ENCODE results near the gene NID2.

The NID2 gene

DNA sequence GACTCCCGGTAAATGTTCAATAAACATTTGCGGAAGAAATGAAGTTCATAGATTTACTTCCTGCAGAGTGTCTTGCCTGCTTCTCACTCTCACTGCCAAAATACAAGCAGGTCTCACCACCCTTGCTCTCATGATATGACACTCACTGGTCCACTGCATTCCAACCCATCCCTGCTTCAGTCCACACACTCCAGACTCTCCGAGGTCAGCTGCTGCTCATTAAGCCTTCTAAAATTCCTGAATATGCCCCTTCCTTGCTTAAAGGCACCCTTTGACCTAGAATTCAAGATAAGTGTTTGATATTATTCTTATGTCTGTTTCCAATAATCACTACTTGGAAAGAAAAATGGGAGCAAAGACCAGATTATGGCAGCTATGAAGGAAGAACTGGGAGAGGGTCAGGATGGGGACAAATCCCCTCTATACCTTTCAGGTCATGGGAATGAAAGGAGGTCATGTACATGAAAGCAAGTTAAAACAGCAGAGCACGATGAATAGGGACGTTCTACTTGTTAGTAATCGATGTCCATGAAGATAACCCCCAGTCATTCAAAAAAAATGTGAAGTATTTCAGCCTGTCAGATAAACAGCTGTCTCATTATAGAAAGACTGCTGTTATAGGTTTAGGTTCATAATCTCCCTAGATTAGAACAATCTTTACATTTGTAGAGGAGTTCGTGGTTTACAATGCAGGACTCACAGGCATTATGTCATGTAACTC lies 10.5 kb upstream of the NID2 start:
- peak; percentile 16 for ATAC-seq
- TF ChIP-seq ZFP3 (CRISPR knock-in tag; IDR thresholded peaks at IDR 0.05) (no peak), OSR1 (CRISPR knock-in tag; IDR thresholded peaks at IDR 0.05) (no peak), GLIS3 (CRISPR knock-in tag; IDR thresholded peaks at IDR 0.05) (no peak), ZNF70 (CRISPR knock-in tag; IDR thresholded peaks at IDR 0.05) (no peak), RARB (CRISPR knock-in tag; IDR thresholded peaks at IDR 0.05) (no peak), ZC3H10 (CRISPR knock-in tag; IDR thresholded peaks at IDR 0.05) (no peak), ZFP30 (CRISPR knock-in tag; IDR thresholded peaks at IDR 0.05) (no peak), BACH2 (CRISPR knock-in tag; IDR thresholded peaks at IDR 0.05; ENCODE audit: borderline replicate concordance) (no peak), TSHZ2 (CRISPR knock-in tag; IDR thresholded peaks at IDR 0.05) (no peak), ZNF8 (CRISPR knock-in tag; IDR thresholded peaks at IDR 0.05) (no peak), PPARA (CRISPR knock-in tag; IDR thresholded peaks at IDR 0.05; ENCODE audit: borderline replicate concordance) (no peak), ARNTL (CRISPR knock-in tag; IDR thresholded peaks at IDR 0.05; ENCODE audit: borderline replicate concordance, low read depth) (no peak), TOX (CRISPR knock-in tag; IDR thresholded peaks at IDR 0.05; ENCODE audit: borderline replicate concordance) (no peak), ESRRG (CRISPR knock-in tag; IDR thresholded peaks at IDR 0.05) (no peak), CSRNP3 (CRISPR knock-in tag; IDR thresholded peaks at IDR 0.05) (no peak), TCF4 (CRISPR knock-in tag; IDR thresholded peaks at IDR 0.05; ENCODE audit: borderline replicate concordance) (no peak)
- TF ChIP-seq, protein P1, sequence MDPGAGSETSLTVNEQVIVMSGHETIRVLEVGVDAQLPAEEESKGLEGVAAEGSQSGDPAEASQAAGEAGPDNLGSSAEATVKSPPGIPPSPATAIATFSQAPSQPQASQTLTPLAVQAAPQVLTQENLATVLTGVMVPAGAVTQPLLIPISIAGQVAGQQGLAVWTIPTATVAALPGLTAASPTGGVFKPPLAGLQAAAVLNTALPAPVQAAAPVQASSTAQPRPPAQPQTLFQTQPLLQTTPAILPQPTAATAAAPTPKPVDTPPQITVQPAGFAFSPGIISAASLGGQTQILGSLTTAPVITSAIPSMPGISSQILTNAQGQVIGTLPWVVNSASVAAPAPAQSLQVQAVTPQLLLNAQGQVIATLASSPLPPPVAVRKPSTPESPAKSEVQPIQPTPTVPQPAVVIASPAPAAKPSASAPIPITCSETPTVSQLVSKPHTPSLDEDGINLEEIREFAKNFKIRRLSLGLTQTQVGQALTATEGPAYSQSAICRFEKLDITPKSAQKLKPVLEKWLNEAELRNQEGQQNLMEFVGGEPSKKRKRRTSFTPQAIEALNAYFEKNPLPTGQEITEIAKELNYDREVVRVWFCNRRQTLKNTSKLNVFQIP (CRISPR knock-in tag; IDR thresholded peaks at IDR 0.05; ENCODE audit: borderline replicate concordance, low read depth) = no peak

DNA sequence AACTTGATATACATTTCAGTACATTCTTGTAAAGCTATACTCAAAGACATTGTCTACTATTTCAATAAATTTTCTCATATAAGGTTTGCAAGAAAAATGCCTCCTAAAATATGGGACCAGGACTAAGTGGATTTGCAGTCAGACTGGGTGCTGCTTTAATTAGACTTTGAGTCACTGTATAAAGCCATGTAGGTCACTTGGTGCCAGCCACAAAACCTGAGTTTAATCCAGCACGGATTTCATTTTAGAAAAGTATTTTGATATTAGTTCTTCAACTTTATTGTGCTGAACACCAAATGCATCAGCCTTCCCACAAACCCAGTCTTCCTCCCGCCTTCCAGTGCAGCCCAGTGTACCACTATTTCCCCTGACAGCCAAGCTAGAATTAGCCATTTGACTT lies 9.9 kb upstream of the NID2 start:
- TF ChIP-seq, protein P1 (CRISPR knock-in tag; IDR thresholded peaks at IDR 0.05; ENCODE audit: borderline replicate concordance, low read depth) = no peak
- no peak for TF ChIP-seq TOX (CRISPR knock-in tag; IDR thresholded peaks at IDR 0.05; ENCODE audit: borderline replicate concordance)
- no peak for ATAC-seq

DNA sequence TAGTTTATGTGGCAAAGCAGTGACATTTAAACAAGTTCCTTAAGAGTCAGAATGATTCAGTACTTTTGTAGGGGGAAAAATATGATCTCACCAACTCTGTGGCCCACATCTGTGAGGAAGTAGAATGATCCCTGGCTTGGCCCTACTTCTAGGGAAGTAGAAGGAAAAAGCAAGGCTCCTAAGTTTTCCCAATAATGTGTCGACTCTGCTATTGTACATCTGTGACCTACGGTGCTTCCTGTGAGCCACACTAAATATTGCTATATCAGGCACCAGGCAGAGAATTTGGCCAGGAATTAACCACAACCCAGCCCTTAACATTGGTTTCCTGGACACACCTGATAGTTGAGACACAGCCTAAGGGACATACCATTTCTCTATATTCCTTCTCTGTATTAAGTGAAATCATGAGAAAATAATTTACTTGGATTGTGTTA lies 9.3 kb upstream of the NID2 start:
- TF ChIP-seq ZFP3 (CRISPR knock-in tag; IDR thresholded peaks at IDR 0.05) = no peak
- no peak for TF ChIP-seq ZNF8 (CRISPR knock-in tag; IDR thresholded peaks at IDR 0.05)
- no peak for TF ChIP-seq BACH2 (CRISPR knock-in tag; IDR thresholded peaks at IDR 0.05; ENCODE audit: borderline replicate concordance)
- TF ChIP-seq CSRNP3 (CRISPR knock-in tag; IDR thresholded peaks at IDR 0.05) = no peak
- no peak for ATAC-seq
